Osteoblast (primary cell): ENCODE measurements around the gene CTPS2. TPM values are rescaled to one million over a fixed set of nuclear protein-coding genes. Genes with fewer than 3 reads are reported as not detected.

Experiments used
- DNase-seq: peaks from one replicate; pipeline ENCODE4 v3.0.0; 2011; ENCODE audit warnings: low spot score, mixed read lengths; ENCODE audit not compliant: insufficient read length; ENCODE audit errors: missing footprints
- H2AFZ ChIP-seq: 2 replicates; pipeline ENCODE4 v1.6.0; 2011; ENCODE audit warnings: mild to moderate bottlenecking, low read length
- H3K27ac ChIP-seq: 2 replicates; pipeline ENCODE4 v1.5.1; 2011; ENCODE audit warnings: mild to moderate bottlenecking, low read depth, low read length, moderate library complexity
- H3K27me3 ChIP-seq: 2 replicates; pipeline ENCODE4 v1.6.0; 2012; ENCODE audit warnings: mild to moderate bottlenecking, control low read depth, inconsistent platforms, low read length, moderate library complexity; ENCODE audit not compliant: insufficient read depth
- H3K36me3 ChIP-seq: 2 replicates; pipeline ENCODE4 v1.5.1; 2011; ENCODE audit warnings: mild to moderate bottlenecking, low read length, control low read depth, moderate library complexity; ENCODE audit not compliant: insufficient read depth
- H3K4me1 ChIP-seq: 2 replicates; pipeline ENCODE4 v1.5.1; 2011; ENCODE audit warnings: mild to moderate bottlenecking, low read length, control low read depth, moderate library complexity; ENCODE audit not compliant: insufficient read depth
- H3K4me2 ChIP-seq: 2 replicates; pipeline ENCODE4 v1.6.0; 2011; ENCODE audit warnings: mild to moderate bottlenecking, low read length; ENCODE audit not compliant: insufficient read depth
- H3K4me3 ChIP-seq: fragments of 200-600 bp; sonication (generic); 3 replicates; pipeline ENCODE4 v1.5.1; 2012; ENCODE audit warnings: mild to moderate bottlenecking, low read length, inconsistent platforms; ENCODE audit not compliant: insufficient read depth
- H3K79me2 ChIP-seq: 2 replicates; pipeline ENCODE4 v1.6.0; 2012; ENCODE audit warnings: mild to moderate bottlenecking, low read length, control low read depth, inconsistent platforms; ENCODE audit not compliant: insufficient read depth
- H3K9me3 ChIP-seq: 2 replicates; pipeline ENCODE4 v1.5.1; 2011; ENCODE audit warnings: low read depth, low read length, control low read depth
- H4K20me1 ChIP-seq: 2 replicates; pipeline ENCODE4 v1.6.0; 2012; ENCODE audit warnings: mild to moderate bottlenecking, low read length, control low read depth; ENCODE audit not compliant: insufficient read depth
- total RNA-seq: library from RNA; depleted of rRNA; stranded (reverse); fragments of >200 nt; gene quantifications from 2 replicates; pipeline ENCODE4 v1.2.3, GENCODE V29; 2012
- TF ChIP-seq, protein P1 (sequence below): IDR thresholded peaks from 2 replicates; pipeline ENCODE4 v1.5.1; 2011; ENCODE audit warnings: mild to moderate bottlenecking, low read depth, low read length, moderate library complexity; ENCODE audit errors: extremely low read depth

Gene CTPS2
- total RNA-seq, 1 donor: 8.0 TPM

DNA sequence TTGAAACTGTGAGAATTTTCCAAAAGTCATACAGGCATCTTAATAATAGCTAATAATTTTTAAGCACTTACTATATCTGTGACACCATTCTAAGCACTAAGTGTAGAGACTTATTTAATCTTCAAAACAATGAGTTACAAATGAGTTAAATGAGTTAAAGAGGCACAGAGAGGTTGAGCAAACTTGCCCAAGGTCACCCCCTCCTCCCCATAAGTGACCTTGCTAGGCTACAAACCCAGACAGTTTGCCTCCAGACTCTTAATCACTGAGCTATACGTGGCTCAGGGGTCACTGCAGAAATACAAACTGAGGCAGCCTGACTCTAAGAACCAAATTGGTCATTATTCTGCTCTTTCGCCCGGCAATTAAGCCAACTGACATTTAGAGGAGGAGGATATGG, 15.5 kb downstream of the CTPS2 start:
- Histone ChIP-seq H3K4me1 (no peaks in the 10 kb centered on the region), H4K20me1 (no peaks in the 10 kb centered on the region), H3K27me3 (no peaks in the 10 kb centered on the region), H2AFZ (no peak overlapping the region), H3K4me2 (no peak overlapping the region), H3K79me2 (no peaks in the 10 kb centered on the region), H3K27ac (no peak overlapping the region), H3K9me3 (no peaks in the 10 kb centered on the region), H3K36me3 (peaks cover 5% of the 10 kb centered on the region), H3K4me3 (no peak overlapping the region)
- TF ChIP-seq, protein P1, sequence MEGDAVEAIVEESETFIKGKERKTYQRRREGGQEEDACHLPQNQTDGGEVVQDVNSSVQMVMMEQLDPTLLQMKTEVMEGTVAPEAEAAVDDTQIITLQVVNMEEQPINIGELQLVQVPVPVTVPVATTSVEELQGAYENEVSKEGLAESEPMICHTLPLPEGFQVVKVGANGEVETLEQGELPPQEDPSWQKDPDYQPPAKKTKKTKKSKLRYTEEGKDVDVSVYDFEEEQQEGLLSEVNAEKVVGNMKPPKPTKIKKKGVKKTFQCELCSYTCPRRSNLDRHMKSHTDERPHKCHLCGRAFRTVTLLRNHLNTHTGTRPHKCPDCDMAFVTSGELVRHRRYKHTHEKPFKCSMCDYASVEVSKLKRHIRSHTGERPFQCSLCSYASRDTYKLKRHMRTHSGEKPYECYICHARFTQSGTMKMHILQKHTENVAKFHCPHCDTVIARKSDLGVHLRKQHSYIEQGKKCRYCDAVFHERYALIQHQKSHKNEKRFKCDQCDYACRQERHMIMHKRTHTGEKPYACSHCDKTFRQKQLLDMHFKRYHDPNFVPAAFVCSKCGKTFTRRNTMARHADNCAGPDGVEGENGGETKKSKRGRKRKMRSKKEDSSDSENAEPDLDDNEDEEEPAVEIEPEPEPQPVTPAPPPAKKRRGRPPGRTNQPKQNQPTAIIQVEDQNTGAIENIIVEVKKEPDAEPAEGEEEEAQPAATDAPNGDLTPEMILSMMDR: no peak
- DNase-seq: no peak

DNA sequence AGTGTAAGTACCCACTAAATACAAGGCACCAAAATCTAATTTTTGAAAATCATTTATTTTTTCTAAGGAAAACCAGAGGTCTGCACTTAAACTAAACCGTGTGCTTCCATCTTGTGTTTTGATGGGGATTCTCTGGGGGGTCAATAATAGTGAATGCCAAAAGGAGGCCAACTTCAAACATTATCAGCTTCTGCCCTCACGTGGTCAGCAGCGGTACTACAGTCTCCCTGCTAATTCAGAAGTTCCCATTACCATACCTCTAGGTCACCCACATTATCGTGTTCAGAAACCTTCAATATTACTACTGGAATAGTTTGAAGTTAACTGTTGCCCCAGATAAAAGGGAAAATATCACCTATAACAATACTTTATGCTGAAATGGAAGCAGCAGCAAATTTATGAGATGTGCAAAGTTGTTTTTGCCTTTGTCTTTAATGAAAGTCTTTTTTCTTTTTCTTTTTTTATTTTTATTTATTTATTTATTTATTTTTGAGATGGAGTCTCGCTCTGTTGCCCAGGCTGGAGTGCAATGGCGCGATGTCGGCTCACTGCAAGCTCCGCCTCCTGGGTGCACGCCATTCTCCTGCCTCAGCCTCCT, 17.3 kb downstream of the CTPS2 start:
- Histone ChIP-seq H3K36me3 (peaks cover 5% of the 10 kb centered on the region), H4K20me1 (no peaks in the 10 kb centered on the region), H3K27ac (no peak overlapping the region), H3K4me3 (no peak overlapping the region), H3K4me2 (no peak overlapping the region), H3K79me2 (no peaks in the 10 kb centered on the region), H3K27me3 (no peaks in the 10 kb centered on the region), H3K9me3 (no peaks in the 10 kb centered on the region), H2AFZ (no peak overlapping the region), H3K4me1 (no peaks in the 10 kb centered on the region)
- DNase-seq: peak; percentile 63
- TF ChIP-seq, protein P1: peak; percentile 92

DNA sequence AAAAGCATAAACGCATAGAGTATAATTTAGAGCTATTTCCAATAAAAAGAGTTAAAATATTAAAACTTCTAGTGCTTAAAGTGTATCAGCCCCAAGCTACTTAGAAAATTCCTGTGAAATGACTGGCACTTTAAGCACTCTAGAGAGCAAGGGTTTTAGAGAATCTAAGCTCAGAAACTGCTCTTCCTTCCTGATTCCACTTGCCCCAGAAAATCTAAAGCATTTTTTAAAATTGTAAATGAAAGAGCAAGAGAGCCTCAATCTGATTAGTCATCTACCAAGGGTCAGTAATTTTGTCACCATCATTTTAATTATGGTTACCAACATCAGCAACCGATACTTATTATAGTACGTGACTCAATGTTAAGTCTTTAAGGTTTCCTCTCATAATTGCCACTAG, 25.0 kb downstream of the CTPS2 start:
- Histone ChIP-seq H4K20me1 (no peaks in the 10 kb centered on the region), H3K27me3 (no peaks in the 10 kb centered on the region), H3K9me3 (no peaks in the 10 kb centered on the region), H3K36me3 (no peaks in the 10 kb centered on the region), H3K79me2 (no peaks in the 10 kb centered on the region), H3K4me3 (no peak overlapping the region), H2AFZ (no peak overlapping the region), H3K27ac (no peak overlapping the region), H3K4me2 (no peak overlapping the region), H3K4me1 (no peaks in the 10 kb centered on the region)
- DNase-seq: no peak
- TF ChIP-seq, protein P1: no peak

DNA sequence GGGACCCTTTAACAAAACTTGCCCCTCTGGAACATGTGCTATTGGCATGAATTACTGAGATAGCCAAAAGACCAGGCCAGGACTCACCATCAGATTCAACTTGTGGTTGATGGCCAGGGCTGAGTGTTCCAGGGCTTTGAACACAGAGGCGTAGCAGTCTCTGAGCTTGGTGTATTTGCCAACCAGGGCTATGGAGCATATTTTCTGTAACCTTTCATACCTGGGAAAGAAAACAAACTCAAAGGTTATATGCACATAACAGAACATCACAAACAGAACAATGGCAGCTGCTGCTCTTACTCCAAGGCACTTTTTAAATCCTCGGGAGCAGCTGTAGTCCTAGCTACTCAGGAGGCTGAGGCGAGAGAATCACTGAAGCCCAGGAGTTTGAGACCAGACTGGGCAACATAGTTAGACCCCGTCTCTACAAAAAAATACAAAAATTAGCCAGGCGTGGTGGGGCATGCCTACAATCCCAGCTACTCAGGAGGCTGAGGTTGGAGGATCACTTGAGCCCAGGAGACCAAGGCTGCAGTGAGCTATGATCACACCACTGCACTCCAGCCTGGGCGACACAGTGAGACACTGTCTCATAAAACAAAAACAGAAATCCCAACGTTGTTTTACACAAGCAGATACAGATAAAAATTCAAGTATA, 29.3 kb downstream of the CTPS2 start:
- TF ChIP-seq, protein P1: no peak
- Histone ChIP-seq H2AFZ (no peak overlapping the region), H3K4me2 (no peak overlapping the region), H3K36me3 (no peaks in the 10 kb centered on the region), H3K27me3 (no peaks in the 10 kb centered on the region), H3K4me1 (no peaks in the 10 kb centered on the region), H4K20me1 (no peaks in the 10 kb centered on the region), H3K79me2 (no peaks in the 10 kb centered on the region), H3K4me3 (no peak overlapping the region), H3K9me3 (no peaks in the 10 kb centered on the region), H3K27ac (no peak overlapping the region)
- DNase-seq: no peak
